ENCODE data around the gene ZFR2. TPM values are rescaled to one million over a fixed set of nuclear protein-coding genes. Genes with fewer than 3 reads are reported as not detected.

The ZFR2 gene
- polyA plus RNA-seq, 3 donors, result not detected

- peaks cover 2 to 5% of the 10 kb centered on the region in 2 donors for H3K9me3 ChIP-seq (replicated peaks in 1 of 2; ENCODE audit: control insufficient read depth in 1 of 2, insufficient read depth in 1 of 2, low read length in 2 of 2)
- no peaks in the 10 kb centered on the region for H3K79me2 ChIP-seq (ENCODE audit: insufficient read depth, low read length)
- Mint-ChIP-seq H3K27me3 (ENCODE audit: low read depth in 3 of 3) (peaks cover 31 to 42% (median 34%) of the 10 kb centered on the region in 3 donors), H3K36me3 (peaks cover 0 to 2% of the 10 kb centered on the region in 2 donors), H3K4me1 (peaks cover 5% of the 10 kb centered on the region), H3K4me3 (no peak overlapping the region), H3K27ac (no peak overlapping the region), H3K9me3 (peaks cover 6 to 25% (median 11%) of the 10 kb centered on the region in 7 donors)
- H3K36me3 ChIP-seq (replicated peaks in 1 of 2; ENCODE audit: control insufficient read depth in 1 of 2, insufficient read depth in 2 of 2, low read length in 2 of 2), result no peaks in the 10 kb centered on the region
- no peak for TF ChIP-seq CTCF (IDR thresholded peaks at IDR 0.05)
- intact Hi-C loops (cut with micrococcal nuclease), result no loop called here
- no peaks in the 10 kb centered on the region for H4K20me1 ChIP-seq (ENCODE audit: insufficient read depth, low read length)
- H3K27ac ChIP-seq (ENCODE audit: low read depth in 1 of 2, low read length in 2 of 2), result no peak overlapping the region
- no peak overlapping the region for H3K4me2 ChIP-seq (replicated peaks; ENCODE audit: extremely low read depth, low read length, poor library complexity, severe bottlenecking)
- DNase-seq, result no peak
- peaks cover 4 to 17% of the 10 kb centered on the region in 2 donors for H3K27me3 ChIP-seq (ENCODE audit: control insufficient read depth in 2 of 2, insufficient read depth in 2 of 2, low read length in 2 of 2)
- H2AFZ ChIP-seq (ENCODE audit: insufficient read depth, low read depth, low read length, poor library complexity, severe bottlenecking), result no peak overlapping the region
- no peak overlapping the region for H3K4me3 ChIP-seq (replicated peaks in 1 of 3; ENCODE audit: low read depth in 2 of 3, low read length in 3 of 3)
- WGBS (ENCODE audit: insufficient coverage), result no CpG with 5 or more reads among the region's 2 CpGs
- no peak overlapping the region for H3K9ac ChIP-seq (ENCODE audit: insufficient read depth, low read length, poor library complexity, severe bottlenecking)
- H3K4me1 ChIP-seq (ENCODE audit: control insufficient read depth in 1 of 2, insufficient read depth in 2 of 2, low read length in 2 of 2), result peaks cover 2 to 6% of the 10 kb centered on the region in 2 donors
Measured at GRCh38 chr19:3796358-3796757, 72.5 kb downstream of the ZFR2 start.

GRCh38 chr19:3793799-3794198 lies 75.0 kb downstream of the ZFR2 start:
- Mint-ChIP-seq H3K27ac (no peak overlapping the region), H3K27me3 (ENCODE audit: low read depth in 3 of 3) (peaks cover 10 to 19% (median 15%) of the 10 kb centered on the region in 3 donors), H3K4me3 (no peak overlapping the region), H3K9me3 (peaks cover 6 to 24% (median 17%) of the 10 kb centered on the region in 7 donors), H3K36me3 (no peaks in the 10 kb centered on the region), H3K4me1 (no peaks in the 10 kb centered on the region)
- Histone ChIP-seq H3K27me3 (ENCODE audit: control insufficient read depth in 2 of 2, insufficient read depth in 2 of 2, low read length in 2 of 2) (no peaks in the 10 kb centered on the region), H3K4me2 (replicated peaks; ENCODE audit: extremely low read depth, low read length, poor library complexity, severe bottlenecking) (no peak overlapping the region), H4K20me1 (ENCODE audit: insufficient read depth, low read length) (no peaks in the 10 kb centered on the region), H3K4me3 (replicated peaks in 1 of 3; ENCODE audit: low read depth in 2 of 3, low read length in 3 of 3) (no peak overlapping the region), H3K9me3 (replicated peaks in 1 of 2; ENCODE audit: control insufficient read depth in 1 of 2, insufficient read depth in 1 of 2, low read length in 2 of 2) (peaks cover 2 to 5% of the 10 kb centered on the region in 2 donors), H2AFZ (ENCODE audit: insufficient read depth, low read depth, low read length, poor library complexity, severe bottlenecking) (no peak overlapping the region), H3K4me1 (ENCODE audit: control insufficient read depth in 1 of 2, insufficient read depth in 2 of 2, low read length in 2 of 2) (no peaks in the 10 kb centered on the region), H3K36me3 (replicated peaks in 1 of 2; ENCODE audit: control insufficient read depth in 1 of 2, insufficient read depth in 2 of 2, low read length in 2 of 2) (no peaks in the 10 kb centered on the region), H3K79me2 (ENCODE audit: insufficient read depth, low read length) (no peaks in the 10 kb centered on the region), H3K9ac (ENCODE audit: insufficient read depth, low read length, poor library complexity, severe bottlenecking) (no peak overlapping the region), H3K27ac (ENCODE audit: low read depth in 1 of 2, low read length in 2 of 2) (no peak overlapping the region)
- no peak for TF ChIP-seq CTCF (IDR thresholded peaks at IDR 0.05)
- 90% methylated on average over 3 of the region's 3 CpGs for WGBS (ENCODE audit: insufficient coverage)
- intact Hi-C loops (cut with micrococcal nuclease), result no loop called here
- DNase-seq, result no peak
